Smooth muscle cell (in vitro differentiated cells): ENCODE measurements around the gene CDCA4. TPM values are rescaled to one million over a fixed set of nuclear protein-coding genes. Genes with fewer than 3 reads are reported as not detected.

Source experiments
- DNase-seq: peaks from one replicate; lab custom pipeline; 2025; ENCODE audit not compliant: unreplicated experiment; lab: John Stamatoyannopoulos, UW
- H2AFZ ChIP-seq: fragments of 200-600 bp; sonication (generic); 2 replicates; pipeline ENCODE4 v1.6.0; 2016; ENCODE audit warnings: antibody characterized with exemption, low read depth, mild to moderate bottlenecking
- H3F3A ChIP-seq: fragments of 200-600 bp; sonication (generic); 2 replicates; pipeline ENCODE4 v1.6.0; 2017; ENCODE audit warnings: antibody characterized with exemption, low read depth
- H3K27ac ChIP-seq: fragments of 200-600 bp; sonication (generic); 2 replicates; pipeline ENCODE4 v1.5.1; 2016; ENCODE audit warnings: low read depth, mild to moderate bottlenecking
- H3K27me3 ChIP-seq: fragments of 200-600 bp; sonication (generic); 2 replicates; pipeline ENCODE4 v1.6.1; 2016; ENCODE audit warnings: low read depth, mild to moderate bottlenecking
- H3K36me3 ChIP-seq: fragments of 200-600 bp; sonication (generic); 2 replicates; pipeline ENCODE4 v1.5.1; 2016; ENCODE audit warnings: low read depth
- H3K4me1 ChIP-seq: fragments of 200-600 bp; sonication (generic); 2 replicates; pipeline ENCODE4 v1.5.1; 2016; ENCODE audit warnings: low read depth
- H3K4me2 ChIP-seq: fragments of 200-600 bp; sonication (generic); 2 replicates; pipeline ENCODE4 v1.6.0; 2016; ENCODE audit warnings: mild to moderate bottlenecking
- H3K4me3 ChIP-seq: fragments of 200-600 bp; sonication (generic); 2 replicates; pipeline ENCODE4 v1.5.1; 2016; ENCODE audit warnings: mild to moderate bottlenecking
- H3K79me2 ChIP-seq: fragments of 200-600 bp; sonication (generic); 2 replicates; pipeline ENCODE4 v1.6.0; 2016; ENCODE audit warnings: low read depth, mild to moderate bottlenecking
- H3K9ac ChIP-seq: fragments of 200-600 bp; sonication (generic); 2 replicates; pipeline ENCODE4 v1.6.0; 2016; ENCODE audit warnings: low read depth
- H3K9me3 ChIP-seq: fragments of 200-600 bp; sonication (generic); replicated peaks from 2 replicates; pipeline ENCODE4 v1.5.1; 2016; ENCODE audit warnings: low read depth
- H4K20me1 ChIP-seq: fragments of 200-600 bp; sonication (generic); 2 replicates; pipeline ENCODE4 v1.6.0; 2016; ENCODE audit warnings: low read depth
- CTCF ChIP-seq: fragments of 200-600 bp; sonication (generic); IDR thresholded peaks from 2 replicates; pipeline ENCODE4 v1.5.1; 2017; ENCODE audit warnings: borderline replicate concordance, mild to moderate bottlenecking, antibody characterized with exemption; ENCODE audit not compliant: insufficient read depth, poor library complexity, severe bottlenecking
- WGBS: methylation state at CpG from one replicate; pipeline ENCODE4 v1.1.7; 2016; ENCODE audit warnings: low lambda C conversion rate; 5-methylcytosine and 5-hydroxymethylcytosine counted together
- polyA plus RNA-seq: library from polyadenylated mRNA; unstranded; fragments of >200 nt; fragmentation: Nextera tagmentation; extraction: Ambion mirVana; gene quantifications from 2 replicates; pipeline ENCODE4 v1.2.1, GENCODE V29; 2016
- total RNA-seq: library from RNA; depleted of rRNA; stranded (reverse); fragments of >200 nt; gene quantifications from 2 replicates; pipeline ENCODE4 v1.2.3, GENCODE V29; 2014

CDCA4 gene
- total and polyA plus RNA-seq, 2 experiments from 2014 or later = 15.1 to 23.5 TPM

GRCh38 chr14:105068818-105069217, 47.9 kb upstream of the CDCA4 start:
- peaks cover 7% of the 10 kb centered on the region for H3K4me1 ChIP-seq
- 90% methylated on average over 13 of the region's 13 CpGs for WGBS

DNA sequence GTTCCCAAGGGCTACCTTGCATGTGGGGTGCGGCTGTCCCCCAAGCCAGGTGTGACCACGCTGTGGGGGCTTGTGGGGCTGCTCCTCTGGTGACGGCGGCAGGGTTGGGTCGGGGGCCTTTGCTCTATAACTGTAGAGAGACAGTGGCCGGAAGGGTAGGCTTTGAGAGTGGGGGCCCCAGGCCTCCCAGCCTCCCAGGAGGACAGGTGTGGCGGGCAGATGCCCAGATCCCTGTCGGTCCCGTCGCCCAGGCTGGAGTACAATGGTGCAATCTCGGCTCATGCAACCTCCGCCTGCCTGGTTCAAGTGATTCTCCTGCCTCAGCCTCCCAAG, 47.1 kb upstream of the CDCA4 start:
- TF ChIP-seq CTCF = no peak
- H3K9me3 ChIP-seq = no peaks in the 10 kb centered on the region

More at GRCh38 chr14:105068818-105069217, 47.9 kb upstream of the CDCA4 start:
- H3K27me3 ChIP-seq = no peaks in the 10 kb centered on the region
- H3K27ac ChIP-seq = no peak overlapping the region
- no peak for DNase-seq
- TF ChIP-seq CTCF = no peak
- H3K36me3 ChIP-seq = no peaks in the 10 kb centered on the region
- H3K4me3 ChIP-seq = no peak overlapping the region
- no peaks in the 10 kb centered on the region for H3F3A ChIP-seq
- no peak overlapping the region for H2AFZ ChIP-seq
- H3K4me2 ChIP-seq = no peak overlapping the region
- no peaks in the 10 kb centered on the region for H3K79me2 ChIP-seq
- no peaks in the 10 kb centered on the region for H4K20me1 ChIP-seq
- H3K9ac ChIP-seq = no peak overlapping the region
- H3K9me3 ChIP-seq = no peaks in the 10 kb centered on the region

GRCh38 chr14:105067140-105067968, 46.5 kb upstream of the CDCA4 start:
- Histone ChIP-seq H2AFZ (no peak overlapping the region), H3K36me3 (no peaks in the 10 kb centered on the region), H3K4me1 (peaks cover 7% of the 10 kb centered on the region), H3F3A (no peaks in the 10 kb centered on the region), H4K20me1 (no peaks in the 10 kb centered on the region), H3K9me3 (no peaks in the 10 kb centered on the region), H3K4me2 (no peak overlapping the region), H3K27ac (no peak overlapping the region), H3K9ac (no peak overlapping the region), H3K79me2 (no peaks in the 10 kb centered on the region), H3K4me3 (no peak overlapping the region), H3K27me3 (no peaks in the 10 kb centered on the region)
- 64% methylated on average over 17 of the region's 18 CpGs for WGBS
- DNase-seq = no peak
- TF ChIP-seq CTCF = no peak

More for the DNA sequence above, 47.1 kb upstream of the CDCA4 start:
- no peaks in the 10 kb centered on the region for H3K79me2 ChIP-seq
- no peak overlapping the region for H2AFZ ChIP-seq
- no peak for DNase-seq
- H3K27ac ChIP-seq = no peak overlapping the region
- H4K20me1 ChIP-seq = no peaks in the 10 kb centered on the region
- no peak overlapping the region for H3K4me2 ChIP-seq
- H3K4me1 ChIP-seq = peaks cover 7% of the 10 kb centered on the region
- no peak overlapping the region for H3K9ac ChIP-seq
- H3F3A ChIP-seq = no peaks in the 10 kb centered on the region
- H3K27me3 ChIP-seq = no peaks in the 10 kb centered on the region
- 93% methylated on average over 12 of the region's 12 CpGs for WGBS
- H3K4me3 ChIP-seq = no peak overlapping the region
- no peaks in the 10 kb centered on the region for H3K36me3 ChIP-seq
